Body of pancreas (tissue), 4 donors: Measurements from ENCODE around the gene GGN. TPM values are rescaled to one million over a fixed set of nuclear protein-coding genes. Genes with fewer than 3 reads are reported as not detected.

Experiments used
- ATAC-seq: fragments of 150-250 bp; one replicate; pipeline ENCODE4 v1.9.1; 2016
- DNase-seq, 4 donors: peaks; one replicate each; pipeline ENCODE4 v3.0.0-alpha.2; 2019
- H3K27ac ChIP-seq, 4 donors: fragments of 200-600 bp; sonication (generic); 1 replicate in 3 of 4; 2 replicates in 1 of 4; pipeline versions ENCODE4 v1.5.1 to v1.6.1; 2016 to 2019; ENCODE audit warnings: mild to moderate bottlenecking in 1 of 4, mixed read lengths in 1 of 4, moderate library complexity in 1 of 4
- H3K27me3 ChIP-seq, 2 donors: fragments of 200-600 bp; sonication (generic); one replicate each; pipeline ENCODE4 v1.6.0; 2016; ENCODE audit warnings: mild to moderate bottlenecking in 1 of 2
- H3K36me3 ChIP-seq, 2 donors: fragments of 200-600 bp; sonication (generic); replicated peaks in 1 of 2; 2 replicates each; pipeline ENCODE4 v1.5.1; 2016; ENCODE audit warnings: low read depth in 2 of 2; ENCODE audit not compliant: insufficient read depth in 1 of 2
- H3K4me1 ChIP-seq: fragments of 200-600 bp; sonication (generic); one replicate; pipeline ENCODE4 v1.6.0; 2016
- H3K4me3 ChIP-seq, 2 donors: fragments of 200-600 bp; sonication (generic); 1 replicate in 1 of 2; 2 replicates in 1 of 2; pipeline ENCODE4 v1.5.1; 2016 to 2019
- H3K9me3 ChIP-seq, 3 donors: fragments of 200-600 bp; sonication (generic); 1 replicate in 2 of 3; 2 replicates in 1 of 3; pipeline ENCODE4 v1.5.1; 2016
- CTCF ChIP-seq, 7 experiments: fragments of 450-650 bp in 4 of 7; fragments of 200-600 bp in 3 of 7; sonication (generic) in 3 of 7; IDR thresholded peaks; one replicate each; pipeline ENCODE4 v1.5.1; 2016 to 2019; ENCODE audit warnings: antibody characterized with exemption in 7 of 7
- POLR2A ChIP-seq, 3 donors: fragments of 450-650 bp; IDR thresholded peaks; one replicate each; pipeline ENCODE4 v1.6.1; 2016; ENCODE audit warnings: antibody characterized with exemption in 3 of 3, mild to moderate bottlenecking in 2 of 3
- WGBS, 2 donors: methylation state at CpG; one replicate each; pipeline ENCODE4 v1.1.5; 2017; 5-methylcytosine and 5-hydroxymethylcytosine counted together
- intact Hi-C: fragments of 100-400 bp; cut with DNase I; formaldehyde crosslinking; loops from one replicate; pipeline ENCODE4 v1.15.1; 2023
- total RNA-seq, 2 donors: library from RNA; depleted of rRNA; stranded (reverse); fragments of >200 nt; gene quantifications; one replicate each; pipeline ENCODE4 v1.1.0, GENCODE V29; 2016

GGN gene
- total RNA-seq, 2 donors from 2014 or later = 0.78 TPM; not detected in 1

GRCh38 chr19:38425222-38425809 lies 37.5 kb upstream of the GGN start:
- peaks cover 0 to 3% of the 10 kb centered on the region in 2 donors for H3K27me3 ChIP-seq
- no peaks in the 10 kb centered on the region for H3K4me1 ChIP-seq
- WGBS, 2 donors = 40 to 64% methylated on average over 5 to 7 of the region's 7 CpGs
- no peak for ATAC-seq
- intact Hi-C loops = no loop called here
- no peak overlapping the region for H3K27ac ChIP-seq
- H3K9me3 ChIP-seq = no peaks in the 10 kb centered on the region
- no peak for DNase-seq
- TF ChIP-seq POLR2A (IDR thresholded peaks at IDR 0.05) (no peak), CTCF (IDR thresholded peaks at IDR 0.05) (no peak)
- no peak overlapping the region for H3K4me3 ChIP-seq
- no peaks in the 10 kb centered on the region for H3K36me3 ChIP-seq

- H3K4me1 ChIP-seq = no peaks in the 10 kb centered on the region
- TF ChIP-seq CTCF (IDR thresholded peaks at IDR 0.05) = no peak
- TF ChIP-seq POLR2A (IDR thresholded peaks at IDR 0.05) = no peak
- 54 to 68% methylated on average over 4 to 5 of the region's 5 CpGs for WGBS, 2 donors
- no peak overlapping the region for H3K27ac ChIP-seq
- H3K9me3 ChIP-seq = no peaks in the 10 kb centered on the region
- ATAC-seq (no peak), DNase-seq (no peak)
- peaks cover 0 to 3% of the 10 kb centered on the region in 2 donors for H3K27me3 ChIP-seq
- H3K36me3 ChIP-seq = no peaks in the 10 kb centered on the region
- H3K4me3 ChIP-seq = no peak overlapping the region
- intact Hi-C loops = no loop called here
Observed at GRCh38 chr19:38424272-38424671, 36.4 kb upstream of the GGN start.

- Histone ChIP-seq H3K27ac (no peak overlapping the region), H3K4me1 (peaks cover 11% of the 10 kb centered on the region), H3K36me3 (no peaks in the 10 kb centered on the region), H3K9me3 (no peaks in the 10 kb centered on the region), H3K27me3 (peaks cover 0 to 9% of the 10 kb centered on the region in 2 donors), H3K4me3 (no peak overlapping the region)
- WGBS, 2 donors = 73 to 74% methylated on average over 2 to 7 of the region's 7 CpGs
- DNase-seq = no peak
- ATAC-seq = no peak
- TF ChIP-seq CTCF (IDR thresholded peaks at IDR 0.05) (no peak), POLR2A (IDR thresholded peaks at IDR 0.05) (no peak)
- intact Hi-C loops = no loop called here
Observed at GRCh38 chr19:38422438-38422837, 34.6 kb upstream of the GGN start.

- H3K4me1 ChIP-seq = peaks cover 11% of the 10 kb centered on the region
- H3K4me3 ChIP-seq = no peak overlapping the region
- 68 to 72% methylated on average over 4 to 12 of the region's 14 CpGs for WGBS, 2 donors
- intact Hi-C loops = no loop called here
- H3K9me3 ChIP-seq = no peaks in the 10 kb centered on the region
- H3K27me3 ChIP-seq = peaks cover 0 to 11% of the 10 kb centered on the region in 2 donors
- H3K27ac ChIP-seq = no peak overlapping the region
- DNase-seq (no peak), ATAC-seq (no peak)
- TF ChIP-seq CTCF (IDR thresholded peaks at IDR 0.05) (no peak), POLR2A (IDR thresholded peaks at IDR 0.05) (no peak)
- no peaks in the 10 kb centered on the region for H3K36me3 ChIP-seq
Observed at GRCh38 chr19:38421856-38422255, 34.0 kb upstream of the GGN start.

- Histone ChIP-seq H3K4me1 (peaks cover 11% of the 10 kb centered on the region), H3K9me3 (no peaks in the 10 kb centered on the region), H3K36me3 (no peaks in the 10 kb centered on the region), H3K27me3 (peaks cover 0 to 11% of the 10 kb centered on the region in 2 donors), H3K4me3 (no peak overlapping the region), H3K27ac (no peak overlapping the region)
- ATAC-seq (no peak), DNase-seq (no peak)
- intact Hi-C loops = no loop called here
- 50 to 73% methylated on average over 1 to 9 of the region's 9 CpGs for WGBS, 2 donors
- TF ChIP-seq POLR2A (IDR thresholded peaks at IDR 0.05) = no peak
- no peak for TF ChIP-seq CTCF (IDR thresholded peaks at IDR 0.05)
Observed at GRCh38 chr19:38420935-38421334, 33.1 kb upstream of the GGN start.
